ENCODE measurements around the gene LYRM4.

DNA sequence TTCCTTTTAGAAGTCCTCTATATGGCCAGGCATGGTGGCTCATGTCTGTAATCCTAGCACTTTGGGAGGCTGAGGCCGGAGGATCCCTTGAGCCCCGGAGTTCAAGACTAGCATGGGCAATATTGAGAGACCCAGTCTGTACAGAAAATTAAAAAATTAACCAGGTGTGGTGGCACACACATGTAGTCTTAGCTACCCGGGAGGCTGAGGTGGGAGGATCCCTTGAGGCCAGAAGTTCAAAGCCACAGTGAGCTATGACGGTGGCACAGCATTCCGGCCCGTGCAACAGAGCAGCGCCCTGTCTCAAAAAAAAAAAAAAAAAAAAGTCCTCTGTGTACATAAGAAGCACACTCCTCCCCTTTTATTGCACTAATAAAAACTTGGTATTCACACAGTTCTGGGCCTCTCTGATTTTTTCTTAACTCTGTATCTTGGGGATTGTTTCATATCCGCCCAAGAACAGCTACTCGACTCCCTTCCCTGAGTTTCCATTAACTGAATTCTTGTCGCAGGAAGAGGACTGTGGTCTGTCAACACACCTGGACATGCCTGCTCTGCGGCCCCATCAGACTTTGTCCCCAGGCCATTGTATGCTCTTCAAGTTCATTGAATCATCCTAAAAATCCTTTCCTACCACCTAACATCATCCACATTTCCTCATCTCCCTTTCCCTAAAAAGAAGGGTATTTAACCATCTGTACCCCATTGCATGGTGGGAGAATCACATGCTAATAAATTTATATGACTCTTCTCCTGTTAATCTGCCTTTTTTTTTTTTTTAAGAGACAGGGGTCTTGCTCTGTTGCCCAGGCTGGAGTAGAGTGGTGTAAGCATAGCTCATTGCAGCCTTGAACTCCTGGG is 201.5 kb downstream of the LYRM4 start:
- TF ChIP-seq MYNN (tag by site-specific recombination; IDR thresholded peaks at IDR 0.05; ENCODE audit: borderline replicate concordance) (no peak), ZNF473 (tag by site-specific recombination; IDR thresholded peaks at IDR 0.05) (no peak), ZNF629 (tag by site-specific recombination; IDR thresholded peaks at IDR 0.05) (no peak), WT1 (tag by site-specific recombination; IDR thresholded peaks at IDR 0.05) (no peak), CTCF (tag by site-specific recombination; IDR thresholded peaks at IDR 0.05) (no peak), ZNF121 (tag by site-specific recombination; IDR thresholded peaks at IDR 0.05) (no peak), ZNF501 (tag by site-specific recombination; IDR thresholded peaks at IDR 0.05) (no peak), ZNF24 (tag by site-specific recombination; IDR thresholded peaks at IDR 0.05) (no peak), ZNF701 (tag by site-specific recombination; IDR thresholded peaks at IDR 0.05) (no peak)
- TF ChIP-seq, protein P1, sequence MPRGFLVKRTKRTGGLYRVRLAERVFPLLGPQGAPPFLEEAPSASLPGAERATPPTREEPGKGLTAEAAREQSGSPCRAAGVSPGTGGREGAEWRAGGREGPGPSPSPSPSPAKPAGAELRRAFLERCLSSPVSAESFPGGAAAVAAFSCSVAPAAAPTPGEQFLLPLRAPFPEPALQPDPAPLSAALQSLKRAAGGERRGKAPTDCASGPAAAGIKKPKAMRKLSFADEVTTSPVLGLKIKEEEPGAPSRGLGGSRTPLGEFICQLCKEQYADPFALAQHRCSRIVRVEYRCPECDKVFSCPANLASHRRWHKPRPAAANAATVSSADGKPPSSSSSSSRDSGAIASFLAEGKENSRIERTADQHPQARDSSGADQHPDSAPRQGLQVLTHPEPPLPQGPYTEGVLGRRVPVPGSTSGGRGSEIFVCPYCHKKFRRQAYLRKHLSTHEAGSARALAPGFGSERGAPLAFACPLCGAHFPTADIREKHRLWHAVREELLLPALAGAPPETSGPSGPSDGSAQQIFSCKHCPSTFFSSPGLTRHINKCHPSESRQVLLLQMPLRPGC (tag by site-specific recombination; IDR thresholded peaks at IDR 0.05), result no peak
- TF ChIP-seq, protein P2, sequence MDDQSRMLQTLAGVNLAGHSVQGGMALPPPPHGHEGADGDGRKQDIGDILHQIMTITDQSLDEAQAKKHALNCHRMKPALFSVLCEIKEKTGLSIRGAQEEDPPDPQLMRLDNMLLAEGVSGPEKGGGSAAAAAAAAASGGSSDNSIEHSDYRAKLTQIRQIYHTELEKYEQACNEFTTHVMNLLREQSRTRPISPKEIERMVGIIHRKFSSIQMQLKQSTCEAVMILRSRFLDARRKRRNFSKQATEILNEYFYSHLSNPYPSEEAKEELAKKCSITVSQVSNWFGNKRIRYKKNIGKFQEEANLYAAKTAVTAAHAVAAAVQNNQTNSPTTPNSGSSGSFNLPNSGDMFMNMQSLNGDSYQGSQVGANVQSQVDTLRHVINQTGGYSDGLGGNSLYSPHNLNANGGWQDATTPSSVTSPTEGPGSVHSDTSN (CRISPR knock-in tag; IDR thresholded peaks at IDR 0.05), result no peak

All from HEK293 (cell line).